Peyer's patch (tissue), 4 donors: ENCODE results near the gene TMEM258. TPM values are rescaled to one million over a fixed set of nuclear protein-coding genes. Genes with fewer than 3 reads are reported as not detected.
A peak's percentile ranks its signal among the peaks of the same experiment; 100 is the strongest.

Experiments used
- DNase-seq, 3 donors: peaks; one replicate each; pipeline ENCODE4 v3.0.0-alpha.2; 2017 to 2019
- H3K27ac ChIP-seq, 4 donors: fragments of 200-600 bp; sonication (generic); one replicate each; pipeline ENCODE4 v1.5.1; 2016 to 2019
- H3K27me3 ChIP-seq, 2 donors: fragments of 200-600 bp; sonication (generic); one replicate each; pipeline ENCODE4 v1.5.1; 2019
- H3K36me3 ChIP-seq, 3 donors: fragments of 200-600 bp; sonication (generic); one replicate each; pipeline ENCODE4 v1.5.1; 2016 to 2019
- H3K4me1 ChIP-seq, 4 donors: fragments of 200-600 bp; sonication (generic); one replicate each; pipeline ENCODE4 v1.5.1; 2016 to 2019
- H3K4me3 ChIP-seq, 4 donors: fragments of 200-600 bp; sonication (generic); 1 replicate in 3 of 4; 2 replicates in 1 of 4; pipeline ENCODE4 v1.5.1; 2016 to 2019; ENCODE audit warnings: mild to moderate bottlenecking in 1 of 4
- H3K9me3 ChIP-seq, 4 donors: fragments of 200-600 bp; sonication (generic); one replicate each; pipeline ENCODE4 v1.5.1; 2016 to 2019; ENCODE audit warnings: mild to moderate bottlenecking in 1 of 4
- CTCF ChIP-seq, 6 experiments: fragments of 450-650 bp in 4 of 6; fragments of 200-600 bp in 2 of 6; sonication (generic) in 1 of 6; IDR thresholded peaks; one replicate each; pipeline ENCODE4 v1.5.1; 2017 to 2019; ENCODE audit warnings: antibody characterized with exemption in 6 of 6, mild to moderate bottlenecking in 3 of 6, moderate library complexity in 1 of 6
- POLR2A ChIP-seq, 2 donors: fragments of 450-650 bp; IDR thresholded peaks; one replicate each; pipeline ENCODE4 v1.5.1; 2017; ENCODE audit warnings: antibody characterized with exemption in 2 of 2, mild to moderate bottlenecking in 2 of 2, moderate library complexity in 2 of 2
- total RNA-seq, 4 donors: library from RNA; depleted of rRNA; stranded (reverse); fragments of >200 nt; gene quantifications; one replicate each; pipeline ENCODE4 v1.1.0, GENCODE V29; 2016

TMEM258 gene
- total RNA-seq, 4 donors from 2014 or later: 28.7 to 34.7 (median 34.5) TPM; not detected in 1

GRCh38 chr11:61814247-61814957, 22.0 kb upstream of the TMEM258 start:
- Histone ChIP-seq H3K4me3 (peak overlapping the region; percentile 62 to 69 (median 65)), H3K4me1 (peaks cover 0 to 26% (median 18%) of the 10 kb centered on the region in 4 donors), H3K9me3 (no peaks in the 10 kb centered on the region), H3K36me3 (peaks cover 0 to 4% (median 0%) of the 10 kb centered on the region in 3 donors), H3K27me3 (no peaks in the 10 kb centered on the region), H3K27ac (peak overlapping the region; percentile 79 to 95 (median 86))
- TF ChIP-seq CTCF (IDR thresholded peaks at IDR 0.05): no peak
- no peak for TF ChIP-seq POLR2A (IDR thresholded peaks at IDR 0.05)
- DNase-seq: no peak

GRCh38 chr11:61812736-61813411, 20.5 kb upstream of the TMEM258 start:
- no peak overlapping the region for H3K27ac ChIP-seq
- H3K9me3 ChIP-seq: no peaks in the 10 kb centered on the region
- no peak for DNase-seq
- peaks cover 0 to 26% (median 18%) of the 10 kb centered on the region in 4 donors for H3K4me1 ChIP-seq
- no peak overlapping the region for H3K4me3 ChIP-seq
- no peaks in the 10 kb centered on the region for H3K27me3 ChIP-seq
- peaks cover 0 to 9% (median 0%) of the 10 kb centered on the region in 3 donors for H3K36me3 ChIP-seq
- TF ChIP-seq CTCF (IDR thresholded peaks at IDR 0.05): no peak
- TF ChIP-seq POLR2A (IDR thresholded peaks at IDR 0.05): no peak

GRCh38 chr11:61811831-61812230, 19.4 kb upstream of the TMEM258 start:
- H3K4me3 ChIP-seq: no peak overlapping the region
- no peaks in the 10 kb centered on the region for H3K27me3 ChIP-seq
- no peak for DNase-seq
- peaks cover 0 to 26% (median 16%) of the 10 kb centered on the region in 4 donors for H3K4me1 ChIP-seq
- no peak overlapping the region for H3K27ac ChIP-seq
- no peaks in the 10 kb centered on the region for H3K9me3 ChIP-seq
- TF ChIP-seq CTCF (IDR thresholded peaks at IDR 0.05) (no peak), POLR2A (IDR thresholded peaks at IDR 0.05) (no peak)
- H3K36me3 ChIP-seq: peaks cover 0 to 9% (median 0%) of the 10 kb centered on the region in 3 donors

- Histone ChIP-seq H3K4me3 (no peak overlapping the region), H3K9me3 (no peaks in the 10 kb centered on the region), H3K27me3 (no peaks in the 10 kb centered on the region), H3K4me1 (peaks cover 0 to 16% (median 8%) of the 10 kb centered on the region in 4 donors), H3K36me3 (peaks cover 0 to 9% (median 0%) of the 10 kb centered on the region in 3 donors), H3K27ac (no peak overlapping the region)
- no peak for DNase-seq
- TF ChIP-seq CTCF (IDR thresholded peaks at IDR 0.05): no peak
- TF ChIP-seq POLR2A (IDR thresholded peaks at IDR 0.05): no peak
These were observed 18.3 kb upstream of the TMEM258 start for GRCh38 chr11:61810671-61811175.

- Histone ChIP-seq H3K4me1 (no peaks in the 10 kb centered on the region), H3K27ac (no peak overlapping the region), H3K27me3 (no peaks in the 10 kb centered on the region), H3K36me3 (peaks cover 0 to 20% (median 0%) of the 10 kb centered on the region in 3 donors), H3K4me3 (no peak overlapping the region), H3K9me3 (no peaks in the 10 kb centered on the region)
- DNase-seq: no peak
- TF ChIP-seq CTCF (IDR thresholded peaks at IDR 0.05) (no peak), POLR2A (IDR thresholded peaks at IDR 0.05) (no peak)
These were observed 14.4 kb upstream of the TMEM258 start for GRCh38 chr11:61806785-61807184.
